ENCODE data around the gene THRAP3.

THRAP3 gene

GRCh38 chr1:36303244-36303643 lies 79.0 kb downstream of the THRAP3 start:
- DNase-seq, result no peak

- DNase-seq, result no peak
These were observed 79.6 kb downstream of the THRAP3 start for GRCh38 chr1:36303650-36304360.

- DNase-seq, result no peak
These were observed 80.3 kb downstream of the THRAP3 start for GRCh38 chr1:36304521-36304920.

GRCh38 chr1:36304970-36305914 lies 81.0 kb downstream of the THRAP3 start:
- DNase-seq, result no peak

- no peak for DNase-seq
These were observed 81.6 kb downstream of the THRAP3 start for GRCh38 chr1:36305915-36306209.

GRCh38 chr1:36306210-36306901 lies 82.1 kb downstream of the THRAP3 start, which contains the start of gene SH3D21:
SH3D21 (plus strand) TSS chr1:36306368; CDS start chr1:36306421, 53 bp downstream.
- DNase-seq, result peak; percentile 64

GRCh38 chr1:36306902-36307456 lies 82.7 kb downstream of the THRAP3 start:
- peak; percentile 96 for DNase-seq

- DNase-seq, result no peak
These were observed 83.5 kb downstream of the THRAP3 start for GRCh38 chr1:36307601-36308330.

- DNase-seq, result no peak
These were observed 85.2 kb downstream of the THRAP3 start for GRCh38 chr1:36309397-36309796.

- no peak for DNase-seq
These were observed 96.1 kb downstream of the THRAP3 start for GRCh38 chr1:36320291-36320761.

- no peak for DNase-seq
These were observed 96.5 kb downstream of the THRAP3 start for GRCh38 chr1:36320767-36321118.

- peak; percentile 50 for DNase-seq
These were observed 97.1 kb downstream of the THRAP3 start for GRCh38 chr1:36321119-36321951.

GRCh38 chr1:36322041-36322785 lies 98.0 kb downstream of the THRAP3 start:
- no peak for DNase-seq

- DNase-seq, result peak; percentile 51
These were observed 98.8 kb downstream of the THRAP3 start for GRCh38 chr1:36322786-36323635.

- DNase-seq, result peak; percentile 47
These were observed 99.6 kb downstream of the THRAP3 start, which contains the start of gene EVA1B for GRCh38 chr1:36323636-36324352. EVA1B (minus strand) TSS chr1:36323645; CDS start chr1:36323037, 608 bp downstream.

GRCh38 chr1:36324353-36324703 lies 100.1 kb downstream of the THRAP3 start:
- DNase-seq, result no peak

- no peak for DNase-seq
These were observed 102.3 kb downstream of the THRAP3 start for GRCh38 chr1:36326499-36326898.

GRCh38 chr1:36327421-36328087 lies 103.3 kb downstream of the THRAP3 start:
- DNase-seq, result no peak
